AG10803 (cell line): ENCODE results near the gene MTA2.
"Not testable (repeated sequence)": the region's sequence is repeated elsewhere in the genome, so short reads cannot be mapped to it uniquely, and the experiment has no call there.

Experiments
- DNase-seq: peaks from one replicate; pipeline ENCODE4 v3.0.0; 2010; ENCODE audit warnings: low read depth
- H3K4me3 ChIP-seq: 2 replicates; pipeline ENCODE4 v1.5.1; 2011; ENCODE audit warnings: mild to moderate bottlenecking, low read length, control low read depth
- CTCF ChIP-seq: conservative IDR thresholded peaks from 2 replicates; pipeline ENCODE4 v1.5.1; 2011; ENCODE audit warnings: mild to moderate bottlenecking, low read length, control low read depth, inconsistent platforms

Gene MTA2

GRCh38 chr11:62601372-62602140 lies at the start of gene MTA2:
Gene MTA2, minus strand, starts transcription at chr11:62601865. Its CDS starts 415 bp downstream, at chr11:62601450.
- peak within 1 kb of the TSS; percentile 85 for H3K4me3 ChIP-seq
- peak; percentile 96 for DNase-seq
- TF ChIP-seq CTCF: no peak

GRCh38 chr11:62650283-62650682 lies 48.6 kb upstream of the MTA2 start:
- not testable (repeated sequence) for H3K4me3 ChIP-seq, DNase-seq

- no peak overlapping the region for H3K4me3 ChIP-seq
- no peak for DNase-seq
- TF ChIP-seq CTCF: no peak
Observed at GRCh38 chr11:62649486-62649885, 47.8 kb upstream of the MTA2 start.

GRCh38 chr11:62648967-62649364 lies 47.3 kb upstream of the MTA2 start:
- H3K4me3 ChIP-seq: no peak overlapping the region
- no peak for DNase-seq
- no peak for TF ChIP-seq CTCF

- TF ChIP-seq CTCF: no peak
- no peak for DNase-seq
- H3K4me3 ChIP-seq: no peak overlapping the region
Observed at GRCh38 chr11:62648185-62648966, 46.7 kb upstream of the MTA2 start.

- H3K4me3 ChIP-seq: no peak overlapping the region
- DNase-seq: no peak
- TF ChIP-seq CTCF: no peak
Observed at GRCh38 chr11:62647609-62648005, 45.9 kb upstream of the MTA2 start.

- TF ChIP-seq CTCF: no peak
- peak overlapping the region; percentile 24; the same call in 1 of the 2 replicates for H3K4me3 ChIP-seq
- no peak for DNase-seq
Observed at GRCh38 chr11:62646825-62647608, 45.4 kb upstream of the MTA2 start.
